CMK (cell line): Measurements from ENCODE around the gene MYO16.

ENCODE experiments used
- DNase-seq: peaks from one replicate; pipeline ENCODE4 v3.0.0-alpha.2; 2010; ENCODE audit warnings: low read depth

MYO16 gene

DNA sequence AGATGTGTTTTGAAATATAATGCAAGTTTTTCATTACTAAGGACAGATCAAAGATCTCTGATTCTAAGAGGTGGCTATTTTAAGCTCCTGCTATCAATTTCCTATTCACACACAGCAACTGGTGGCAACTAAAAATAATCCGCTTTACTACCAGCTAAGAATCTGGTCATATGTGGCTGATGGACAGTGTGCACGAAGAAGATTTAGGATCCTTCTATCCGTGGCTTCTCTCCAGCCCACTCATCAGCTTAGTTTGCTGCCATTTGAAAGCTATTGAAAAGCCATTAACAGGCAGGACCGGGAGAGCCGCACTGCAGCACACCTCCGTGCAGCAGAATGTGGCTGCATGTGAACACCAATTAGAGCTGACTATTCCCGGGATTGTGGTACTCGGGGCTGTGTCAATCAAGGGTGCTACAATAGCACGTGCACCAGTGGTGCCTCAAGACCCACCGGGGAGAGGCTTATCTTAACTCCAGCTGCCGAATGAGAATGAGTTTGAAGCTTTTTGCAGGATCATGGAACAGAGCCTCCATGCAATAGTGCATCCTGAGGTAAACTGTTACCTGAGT, at the start of gene MYO16:
TSS of gene MYO16 (plus strand) at position 431 of the 572 bp plus-strand sequence. CDS start 234 bp downstream, outside the sequence.
- DNase-seq: no peak

DNA sequence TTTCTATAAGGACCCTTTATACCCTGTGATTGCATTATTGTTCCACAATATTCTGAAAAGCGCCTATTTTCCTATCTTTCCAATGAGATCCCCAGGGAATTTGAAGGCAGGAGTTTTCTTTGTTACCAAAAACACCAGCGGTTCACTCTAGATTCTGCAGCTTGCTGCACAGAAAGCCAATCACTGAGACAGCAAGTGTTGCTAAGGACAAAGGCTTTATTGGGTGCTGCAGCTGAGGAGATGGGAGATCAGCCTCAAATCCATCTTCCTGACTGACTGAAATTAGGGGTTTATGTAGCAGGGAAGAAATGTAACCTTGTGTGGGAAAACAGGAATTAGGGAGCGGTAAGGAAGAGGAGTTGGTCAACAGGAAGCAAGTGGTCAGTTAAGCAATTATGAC, 42.6 kb upstream of the MYO16 start:
- DNase-seq: no peak

DNA sequence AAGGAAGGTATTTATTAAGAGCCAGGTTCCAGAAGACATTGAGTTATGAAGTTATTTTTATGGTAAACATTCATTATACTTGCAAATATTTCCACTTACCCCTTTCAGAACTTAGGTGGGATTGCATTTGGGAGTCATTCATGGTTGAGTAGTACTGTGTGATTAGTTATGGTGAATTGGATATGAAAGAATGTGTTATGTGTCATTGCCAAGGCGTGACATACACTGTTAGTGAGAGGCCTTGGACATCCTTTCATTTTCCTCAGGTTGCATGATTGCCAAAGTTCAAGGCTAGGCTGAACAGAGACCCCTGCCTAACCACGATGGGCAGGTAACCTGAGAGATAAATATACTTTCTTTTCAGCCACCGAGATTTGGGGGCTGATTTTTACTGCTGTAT, 40.9 kb upstream of the MYO16 start:
- DNase-seq: no peak

DNA sequence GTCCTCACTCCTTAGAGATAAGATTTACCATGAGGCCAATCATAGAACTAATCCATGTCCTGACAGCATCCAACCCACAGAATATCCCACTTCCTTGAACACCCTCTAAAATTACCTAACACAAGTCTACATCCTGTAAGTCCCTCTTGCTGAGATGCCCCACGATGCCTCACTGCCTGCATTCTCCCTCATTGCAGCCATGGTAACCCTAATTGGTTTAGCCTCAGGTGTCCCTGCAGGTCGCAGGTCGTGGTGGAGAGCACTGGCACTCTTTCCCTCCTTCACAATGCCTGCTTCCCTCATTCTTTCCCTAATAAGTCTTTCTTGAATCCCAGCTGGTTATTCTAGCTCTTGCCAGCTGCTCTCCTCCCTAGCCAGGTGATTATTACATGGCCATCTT, 35.3 kb upstream of the MYO16 start:
- no peak for DNase-seq

DNA sequence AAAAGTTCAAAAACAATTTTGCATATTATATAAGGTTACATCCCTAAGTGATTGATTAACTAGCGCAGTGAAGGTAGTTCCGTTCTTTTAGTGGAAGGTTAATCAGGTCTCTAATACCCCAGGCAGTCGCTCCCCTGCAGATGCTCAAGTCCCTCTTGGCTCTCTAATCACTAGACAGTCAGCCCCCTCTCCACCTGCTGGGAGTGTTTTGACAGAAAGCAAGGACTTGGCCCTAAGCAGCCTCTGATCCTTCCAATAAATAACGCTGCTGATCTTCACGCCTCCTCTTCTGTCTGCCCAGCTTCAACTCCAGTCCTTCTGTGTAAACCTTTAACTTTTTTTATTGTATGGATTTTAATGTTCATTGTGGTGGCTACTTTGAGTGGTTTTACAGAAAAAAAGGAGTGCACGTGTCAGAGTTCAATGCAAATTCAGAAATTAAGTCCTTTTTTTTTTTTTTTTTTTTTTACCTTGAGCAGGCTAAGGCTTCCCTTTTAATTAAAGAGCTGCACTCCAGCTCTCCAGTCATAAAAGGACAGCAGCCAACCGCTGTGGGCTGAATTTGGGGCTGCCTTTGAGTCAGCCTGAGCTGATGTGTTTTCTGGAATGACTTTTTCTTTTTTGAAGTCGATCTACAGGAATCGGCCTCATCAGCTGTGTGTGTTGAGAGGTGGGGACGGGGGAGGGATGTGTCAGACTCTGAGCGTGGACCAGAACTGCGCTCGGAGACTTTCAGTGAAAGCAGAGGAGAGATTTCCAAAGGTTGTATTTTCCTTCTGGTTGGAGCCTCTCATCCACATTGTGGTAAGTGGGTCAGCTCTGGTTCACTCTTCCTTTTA, 33.8 kb upstream of the MYO16 start:
- DNase-seq: no peak

DNA sequence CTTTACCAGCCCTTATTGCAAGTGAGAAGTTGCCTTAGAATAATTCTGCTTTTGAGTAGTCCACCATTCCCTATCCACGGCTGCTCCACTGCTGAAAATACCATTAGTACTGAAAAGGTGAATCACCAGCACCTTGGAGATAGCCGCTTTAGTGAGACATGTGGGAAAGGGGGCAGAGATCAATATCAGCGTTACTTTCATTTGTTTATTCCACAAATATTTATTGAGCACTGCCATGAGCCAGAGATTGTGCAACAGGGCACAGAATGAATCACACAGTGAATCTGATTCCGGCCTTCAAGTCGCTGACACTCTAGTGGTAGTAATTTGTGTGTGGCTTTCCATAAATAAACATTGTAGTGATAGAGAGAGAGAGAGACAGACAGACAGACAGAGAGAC, 31.5 kb upstream of the MYO16 start:
- DNase-seq: no peak

DNA sequence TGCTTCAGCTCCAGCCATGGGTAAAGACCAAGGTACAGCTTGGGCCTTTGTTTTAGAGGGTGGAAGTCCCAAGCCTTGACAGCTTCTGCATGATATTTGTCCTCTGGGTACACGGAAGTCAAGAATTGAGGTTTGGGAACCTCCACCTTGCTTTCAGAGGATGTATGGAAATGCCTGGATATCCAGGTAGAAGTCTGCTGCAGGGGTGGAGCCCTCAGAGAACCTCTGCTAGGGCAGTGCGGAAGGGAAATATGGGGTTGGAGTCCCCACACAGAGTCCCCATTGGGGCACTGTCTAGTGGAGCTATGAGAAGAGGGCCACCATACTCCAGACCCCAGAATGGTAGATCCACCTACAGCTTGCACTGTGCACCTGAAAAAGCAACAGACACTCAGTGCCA, 23.0 kb upstream of the MYO16 start:
- no peak for DNase-seq

DNA sequence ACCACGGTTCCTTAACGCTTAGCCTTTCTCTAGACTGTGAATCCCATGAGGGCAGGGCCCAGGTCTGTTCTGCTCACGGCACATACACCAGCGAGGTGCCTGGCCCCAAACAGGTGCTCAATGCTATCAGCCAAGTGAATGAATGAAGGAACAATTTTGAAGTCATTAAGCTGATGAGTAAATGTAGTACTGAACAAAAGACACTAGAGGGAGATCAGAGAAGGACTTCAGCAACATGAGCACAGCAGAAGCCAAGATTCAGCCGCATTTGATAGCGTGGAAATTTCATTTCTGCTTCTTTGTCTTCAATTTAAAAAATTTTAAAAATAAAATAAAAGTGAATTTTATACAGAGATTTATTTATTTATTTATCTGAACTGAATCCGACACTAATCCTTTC, 20.1 kb upstream of the MYO16 start:
- DNase-seq: no peak

DNA sequence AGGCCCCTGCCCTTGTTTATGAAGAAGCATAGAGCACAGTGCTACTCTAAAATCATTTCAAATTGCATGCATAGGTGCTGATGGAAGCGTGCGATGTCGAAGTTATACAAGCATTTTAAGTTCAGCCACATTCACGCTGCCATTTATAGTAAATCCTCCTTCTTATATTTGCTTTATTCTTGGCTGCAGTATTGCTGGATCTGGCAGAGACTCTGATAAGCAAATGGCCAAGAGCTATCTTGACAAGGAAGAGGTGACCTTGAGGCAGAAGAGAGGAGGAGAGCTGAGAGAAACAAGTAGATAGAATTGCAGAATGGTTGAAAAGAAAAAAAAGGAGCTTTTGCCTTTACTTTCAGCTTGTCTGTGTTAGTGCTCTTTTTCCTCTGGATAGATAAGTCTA, 18.9 kb upstream of the MYO16 start:
- DNase-seq: no peak

DNA sequence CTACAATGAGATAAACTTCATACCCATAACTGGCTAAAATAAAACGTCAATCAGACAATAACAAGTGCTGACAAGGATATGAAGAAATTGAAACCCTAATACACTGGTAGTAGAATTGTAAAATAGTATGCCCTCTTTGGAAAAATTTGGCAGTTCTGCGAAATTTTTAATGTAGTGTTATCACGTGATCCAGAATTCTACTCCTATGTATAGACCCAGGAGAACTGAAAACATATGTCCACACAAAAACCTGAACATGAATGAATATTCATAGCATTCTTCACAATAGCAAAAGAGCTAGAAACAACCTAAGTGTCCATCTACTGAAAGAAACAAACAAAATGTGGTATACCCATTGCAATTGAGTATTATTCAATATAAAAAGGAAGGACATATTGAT, 14.2 kb upstream of the MYO16 start:
- DNase-seq: no peak

DNA sequence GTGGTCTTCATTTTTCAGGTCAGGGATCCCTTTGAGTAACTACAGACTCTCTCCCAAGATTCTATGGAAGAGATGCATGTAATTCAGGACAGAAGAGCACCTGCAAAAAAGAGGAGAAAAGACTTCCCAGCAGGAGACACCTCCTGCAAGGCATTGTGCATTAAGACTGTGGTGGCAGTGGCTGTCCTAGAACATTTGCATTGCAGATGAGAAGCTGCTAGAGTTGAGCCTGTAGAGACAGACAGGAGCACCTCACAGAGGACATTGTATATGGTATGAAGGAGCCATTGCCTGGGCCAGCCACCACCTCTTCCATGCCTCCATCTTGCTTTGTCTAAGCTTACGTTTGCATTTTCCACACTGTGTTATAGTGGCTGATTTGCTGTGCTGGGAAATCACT, 11.2 kb upstream of the MYO16 start:
- DNase-seq: no peak

DNA sequence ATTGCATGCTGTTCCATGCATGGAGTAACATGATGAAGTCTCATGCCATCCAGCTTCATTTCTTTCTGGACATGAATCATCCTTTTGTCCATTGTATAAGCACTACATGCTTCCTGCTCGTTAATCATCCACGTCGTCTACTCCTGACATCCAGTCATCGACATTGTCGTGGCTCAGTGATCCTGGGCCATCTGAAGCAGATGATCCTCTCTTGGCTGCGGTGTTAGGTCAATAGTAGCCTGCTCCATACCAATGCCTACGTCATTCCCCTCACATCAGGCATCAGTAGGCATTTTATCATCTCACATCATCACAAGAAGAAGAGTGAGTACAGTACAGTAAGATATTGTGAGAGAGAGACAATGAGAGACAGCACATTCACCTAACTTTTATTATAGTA, 7.9 kb upstream of the MYO16 start:
- DNase-seq: no peak

DNA sequence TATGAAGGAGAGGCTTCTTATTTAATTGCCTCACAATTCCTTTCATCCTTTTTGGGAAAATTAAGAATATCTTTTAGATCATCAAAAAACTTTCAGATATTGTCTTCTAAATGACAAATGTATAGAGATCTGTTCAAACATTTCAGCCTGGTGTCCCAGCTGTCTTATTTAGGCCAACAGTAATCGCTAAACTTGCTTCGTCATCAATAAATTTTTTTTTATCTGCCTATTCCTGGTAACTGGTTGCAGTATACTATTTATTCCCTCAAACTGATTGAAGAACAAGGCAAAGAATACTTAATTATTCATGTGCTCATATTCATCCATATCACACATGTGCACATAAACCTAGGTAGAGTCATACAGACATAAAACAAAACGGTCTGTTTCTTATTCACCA, 5.3 kb upstream of the MYO16 start:
- no peak for DNase-seq

DNA sequence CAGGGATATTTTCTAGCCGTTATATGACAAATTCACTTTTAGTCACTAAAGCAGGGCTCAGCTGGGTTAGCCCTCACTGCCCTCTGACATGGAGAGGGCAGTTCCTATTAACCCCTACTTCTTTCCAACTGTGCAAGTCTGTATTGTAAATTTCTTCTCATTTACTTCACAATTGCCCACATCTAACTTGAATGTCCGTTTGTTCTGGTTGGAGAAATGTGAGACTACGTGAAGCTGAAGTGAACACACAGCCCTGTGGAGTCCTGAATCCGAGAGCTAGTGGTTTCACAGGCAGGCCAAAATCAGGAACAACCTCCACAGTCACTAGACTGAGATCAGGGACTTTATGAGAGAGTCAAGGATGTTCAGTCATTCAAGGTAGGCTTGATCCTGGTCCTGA, 4.4 kb upstream of the MYO16 start:
- DNase-seq: no peak

DNA sequence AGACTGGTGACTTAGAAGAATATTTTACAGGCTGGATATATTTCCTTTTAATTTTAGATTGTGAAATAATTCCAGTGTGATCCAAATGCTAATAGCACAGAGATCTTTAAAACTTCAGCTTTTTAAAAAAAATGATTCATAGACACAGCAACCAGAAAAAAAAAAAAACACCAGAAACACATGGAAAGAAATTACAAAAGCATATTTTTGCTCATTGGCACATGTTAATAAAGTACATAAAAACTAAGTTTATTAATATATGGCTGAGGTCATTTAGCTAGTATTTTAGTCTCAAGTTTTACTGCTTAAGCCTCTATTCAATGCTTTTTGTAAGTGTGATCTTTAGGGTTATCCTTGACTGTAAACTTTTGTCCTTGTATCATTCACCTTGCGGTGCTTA, 577 bp downstream of the MYO16 start:
- no peak for DNase-seq

DNA sequence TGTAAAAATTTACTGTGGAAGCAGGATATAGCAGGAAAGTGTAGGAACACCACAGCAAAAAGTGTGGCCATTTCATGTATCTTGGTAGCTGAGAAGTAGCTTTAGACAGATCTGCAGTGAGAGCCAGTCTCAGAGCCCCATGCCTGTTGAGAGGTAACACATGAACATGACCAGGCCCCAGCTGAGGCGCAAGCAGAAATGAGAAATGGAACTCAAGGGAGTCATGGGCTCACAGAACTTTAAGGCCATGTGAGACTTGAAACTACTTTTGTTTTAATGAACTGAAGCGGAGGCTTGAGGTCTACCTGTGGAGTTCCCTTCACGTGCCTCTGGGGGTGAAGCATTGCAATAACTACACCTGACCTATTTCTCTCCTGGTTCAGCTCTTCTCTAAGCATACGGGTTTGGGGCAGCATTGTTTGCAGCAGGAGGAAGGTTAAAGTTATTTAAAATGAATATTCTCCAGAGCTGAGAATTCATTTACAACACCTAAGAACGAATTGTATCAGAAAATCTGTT, 3.3 kb downstream of the MYO16 start:
- DNase-seq: no peak

DNA sequence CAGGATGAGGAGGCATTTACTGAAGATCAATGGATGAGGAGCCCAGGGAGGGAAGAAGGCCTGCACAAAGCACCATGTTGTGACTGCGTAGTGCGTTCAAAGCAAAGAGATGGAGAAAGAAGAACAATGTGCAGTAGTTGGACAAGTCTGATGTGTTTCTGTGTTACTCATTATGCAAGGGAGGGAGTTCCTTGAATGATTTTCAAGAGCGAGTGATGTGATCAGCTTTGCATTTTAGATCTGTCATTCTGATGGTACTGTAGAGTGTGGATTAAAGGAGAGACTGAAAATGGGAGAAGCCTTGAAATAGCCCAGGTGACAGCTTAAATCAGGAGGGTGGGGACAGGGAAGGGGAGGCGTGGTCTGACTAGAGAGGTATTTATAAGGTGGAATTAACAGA, 9.5 kb downstream of the MYO16 start:
- no peak for DNase-seq

DNA sequence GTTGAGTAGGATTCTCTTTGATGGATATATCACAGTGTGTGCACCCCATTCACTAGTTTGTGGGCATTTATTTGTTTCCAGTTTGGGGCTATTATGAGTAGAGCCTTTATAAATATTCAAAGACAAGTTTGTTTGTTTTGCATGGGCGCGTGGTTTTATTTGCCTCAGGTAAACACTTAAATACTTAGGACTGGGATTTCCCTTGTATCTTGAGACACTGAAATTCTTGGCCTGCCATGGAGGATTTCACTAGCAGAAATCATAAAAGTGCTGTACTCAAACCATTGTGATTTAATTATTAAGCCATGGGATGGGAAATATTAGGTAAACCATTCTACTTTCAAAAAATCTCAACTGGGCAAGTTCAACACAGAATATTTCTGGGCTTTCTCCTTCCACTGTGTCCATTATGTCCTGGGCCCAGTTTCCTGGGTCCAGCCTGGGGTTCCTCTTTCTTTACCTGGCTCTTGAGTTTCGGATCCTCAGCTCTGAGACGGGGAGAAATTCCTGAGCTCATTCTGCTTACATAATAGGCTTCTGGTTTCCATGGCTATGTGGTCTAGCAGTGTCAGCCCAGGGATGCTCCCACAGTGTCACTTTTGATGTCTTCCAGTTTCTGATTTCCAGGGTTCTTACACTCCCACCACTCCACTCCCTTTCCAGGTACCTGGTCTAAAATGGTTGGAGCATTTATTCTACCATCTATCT, 14.4 kb downstream of the MYO16 start:
- no peak for DNase-seq

DNA sequence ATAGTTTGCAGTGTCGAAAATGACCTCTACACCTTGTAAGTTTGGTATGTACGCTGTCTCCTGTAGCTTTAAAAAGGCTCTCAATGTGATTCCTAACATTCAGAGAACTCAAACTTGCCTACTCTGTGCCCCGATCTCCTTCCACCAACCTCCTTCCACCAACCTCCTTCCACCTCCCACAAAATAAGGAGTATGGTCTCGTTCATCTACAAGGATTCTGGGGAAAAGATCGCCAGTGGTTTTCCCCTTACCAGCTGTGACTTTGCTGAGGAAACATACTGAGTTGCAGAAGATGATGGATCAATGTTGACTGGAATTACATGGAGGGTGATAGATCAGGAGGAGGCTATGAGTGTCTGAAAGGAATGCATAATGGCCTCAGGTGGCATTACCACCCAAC, 16.0 kb downstream of the MYO16 start:
- DNase-seq: no peak

DNA sequence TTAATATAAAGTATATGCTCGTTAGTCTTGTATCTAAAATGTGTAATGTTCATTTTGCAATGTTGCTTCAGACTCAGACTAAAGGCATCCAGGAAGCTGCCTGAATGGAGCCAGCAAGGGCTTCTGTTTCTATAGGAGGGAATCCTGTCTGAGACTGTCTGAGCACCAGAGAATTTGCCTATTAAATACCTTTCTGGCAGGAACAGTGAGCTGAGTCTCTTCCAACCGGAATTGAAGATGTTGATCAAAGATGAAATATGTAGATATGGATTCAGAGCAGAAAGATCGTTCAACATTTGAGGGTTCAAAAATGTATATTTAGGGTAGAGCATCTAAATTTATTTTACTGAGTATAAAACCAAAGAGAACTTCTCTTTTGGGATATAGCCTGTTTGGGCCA, 20.9 kb downstream of the MYO16 start:
- DNase-seq: no peak

DNA sequence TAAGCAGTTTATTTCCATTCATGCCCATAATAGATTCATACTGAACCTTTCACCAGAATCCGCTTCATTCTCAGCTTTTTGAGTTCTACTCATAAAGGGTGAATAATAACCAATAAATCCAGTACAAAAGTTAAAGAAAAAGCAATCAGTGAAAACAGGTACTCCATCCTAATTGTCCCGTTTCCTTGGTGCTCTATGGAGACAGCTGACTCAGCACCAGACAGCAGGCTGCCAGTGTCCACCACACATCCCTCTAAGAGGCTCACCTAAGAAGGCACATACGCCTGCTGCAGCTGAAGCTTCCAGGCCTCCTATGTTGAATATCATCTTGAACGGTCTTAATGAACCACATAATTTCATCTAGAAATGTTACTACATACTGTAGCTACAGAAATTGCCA, 27.3 kb downstream of the MYO16 start:
- no peak for DNase-seq

DNA sequence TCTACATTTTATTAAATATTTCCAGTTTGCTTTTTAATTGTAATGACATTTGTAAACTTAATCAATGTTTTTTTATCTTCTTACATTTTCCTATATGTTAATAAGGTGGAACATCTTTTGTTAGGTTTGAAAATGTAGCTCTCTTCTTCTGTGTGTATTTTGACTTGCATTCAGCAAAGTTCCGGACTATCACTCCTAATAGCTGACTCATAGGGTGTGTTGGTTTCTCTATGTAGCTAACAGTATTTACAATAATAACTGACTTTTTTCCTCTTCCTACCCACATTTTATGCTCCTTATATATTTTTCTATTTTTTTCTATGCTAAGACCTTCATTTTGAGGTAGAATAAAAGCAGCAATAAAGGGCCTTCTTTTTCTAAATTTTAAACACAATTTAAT, 28.1 kb downstream of the MYO16 start:
- DNase-seq: no peak

DNA sequence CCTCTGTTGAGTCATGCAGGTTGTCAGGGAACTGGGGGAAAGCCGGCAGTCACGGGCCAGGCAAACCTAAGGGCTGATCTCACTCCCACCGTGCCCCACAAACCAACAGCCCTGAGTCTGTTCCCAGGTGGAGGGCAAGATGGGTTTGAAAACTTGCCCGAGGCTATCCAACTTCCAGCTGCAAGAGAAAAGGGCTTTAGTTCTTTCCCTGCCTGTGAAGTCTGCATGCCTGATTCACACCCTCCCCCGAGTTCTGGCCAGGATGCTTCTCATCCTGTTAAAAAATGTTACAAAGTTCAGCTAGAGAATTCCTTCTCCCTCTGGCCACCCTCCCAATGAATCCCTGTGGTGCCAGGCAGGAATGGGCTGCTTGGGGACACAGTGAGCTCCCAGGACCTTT, 33.1 kb downstream of the MYO16 start:
- no peak for DNase-seq
